GM12873 (cell line): ENCODE results near the gene PRCP.

ENCODE experiments used
- TF ChIP-seq, protein P1 (sequence below): IDR thresholded peaks from 2 replicates; pipeline ENCODE4 v1.5.1; 2012; ENCODE audit warnings: low read depth, mild to moderate bottlenecking, moderate library complexity, low read length, control low read depth; ENCODE audit not compliant: insufficient read depth; ENCODE audit errors: missing control alignments

PRCP gene

DNA sequence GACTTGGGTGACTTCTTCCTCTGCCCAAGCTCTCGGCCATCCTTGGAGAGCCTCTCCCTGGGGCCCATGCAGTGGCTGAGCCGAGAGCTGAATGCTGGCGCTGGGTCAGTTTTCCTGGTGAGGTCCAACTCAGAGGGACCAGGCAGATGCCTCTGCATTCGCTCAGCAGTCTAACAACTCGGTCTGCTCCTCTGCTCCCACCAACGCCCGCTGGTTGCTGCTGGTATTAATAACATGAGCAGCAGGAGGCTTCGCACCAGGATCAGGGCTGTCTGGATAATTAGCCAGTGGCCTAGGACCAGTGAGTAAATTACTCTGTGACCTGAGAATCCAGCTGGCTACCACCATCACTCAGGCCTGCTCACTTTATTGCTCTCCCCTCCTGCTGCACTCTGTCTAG is 88.9 kb downstream of the PRCP start:
- TF ChIP-seq, protein P1, sequence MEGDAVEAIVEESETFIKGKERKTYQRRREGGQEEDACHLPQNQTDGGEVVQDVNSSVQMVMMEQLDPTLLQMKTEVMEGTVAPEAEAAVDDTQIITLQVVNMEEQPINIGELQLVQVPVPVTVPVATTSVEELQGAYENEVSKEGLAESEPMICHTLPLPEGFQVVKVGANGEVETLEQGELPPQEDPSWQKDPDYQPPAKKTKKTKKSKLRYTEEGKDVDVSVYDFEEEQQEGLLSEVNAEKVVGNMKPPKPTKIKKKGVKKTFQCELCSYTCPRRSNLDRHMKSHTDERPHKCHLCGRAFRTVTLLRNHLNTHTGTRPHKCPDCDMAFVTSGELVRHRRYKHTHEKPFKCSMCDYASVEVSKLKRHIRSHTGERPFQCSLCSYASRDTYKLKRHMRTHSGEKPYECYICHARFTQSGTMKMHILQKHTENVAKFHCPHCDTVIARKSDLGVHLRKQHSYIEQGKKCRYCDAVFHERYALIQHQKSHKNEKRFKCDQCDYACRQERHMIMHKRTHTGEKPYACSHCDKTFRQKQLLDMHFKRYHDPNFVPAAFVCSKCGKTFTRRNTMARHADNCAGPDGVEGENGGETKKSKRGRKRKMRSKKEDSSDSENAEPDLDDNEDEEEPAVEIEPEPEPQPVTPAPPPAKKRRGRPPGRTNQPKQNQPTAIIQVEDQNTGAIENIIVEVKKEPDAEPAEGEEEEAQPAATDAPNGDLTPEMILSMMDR: no peak

- TF ChIP-seq, protein P1: no peak
Observed at GRCh38 chr11:82810738-82811137, 89.5 kb downstream of the PRCP start.

GRCh38 chr11:82810326-82810725 is 89.9 kb downstream of the PRCP start:
- TF ChIP-seq, protein P1: no peak

- TF ChIP-seq, protein P1: no peak
Observed at GRCh38 chr11:82807646-82808045, 92.6 kb downstream of the PRCP start.

DNA sequence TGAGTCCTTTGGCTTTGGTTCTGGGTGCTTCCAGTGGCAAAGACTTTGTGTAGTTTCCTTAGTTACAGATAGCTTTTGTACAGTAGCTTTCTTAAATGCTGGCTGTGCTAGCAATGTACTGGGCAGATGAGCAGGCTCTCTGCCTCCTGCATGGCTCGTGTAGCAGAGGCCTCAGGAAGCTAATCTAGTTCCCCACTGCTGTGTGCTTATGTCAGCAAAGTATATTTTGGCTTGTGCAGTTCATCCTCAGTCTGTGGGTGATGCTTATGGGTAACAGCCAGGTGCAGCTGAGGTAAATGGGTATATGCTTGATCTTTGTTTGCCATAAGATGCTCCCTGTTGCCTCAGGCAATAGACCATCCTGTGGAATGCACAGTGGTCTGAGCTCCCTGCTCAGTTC is 97.5 kb downstream of the PRCP start:
- TF ChIP-seq, protein P1: no peak

- TF ChIP-seq, protein P1: no peak
Observed at GRCh38 chr11:82796998-82797961, 103.0 kb downstream of the PRCP start.

DNA sequence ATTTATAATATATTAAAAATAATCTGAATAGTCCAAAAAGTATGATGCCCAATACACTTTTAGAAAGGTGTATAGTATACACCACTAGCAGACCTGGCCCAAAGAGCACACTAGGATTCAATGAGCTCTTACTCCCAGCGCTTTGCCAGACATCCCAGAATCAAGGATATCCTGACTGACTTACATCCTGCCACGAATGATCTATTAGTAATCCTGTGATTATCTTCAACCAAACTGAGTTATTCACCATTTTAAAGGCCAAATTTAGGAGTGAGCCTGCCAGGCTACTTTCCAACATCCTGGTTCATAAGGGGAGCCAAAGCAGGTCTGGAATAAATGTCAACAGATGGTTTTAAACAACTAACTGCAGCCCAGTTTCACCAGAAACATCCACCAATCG is 105.7 kb downstream of the PRCP start:
- TF ChIP-seq, protein P1: no peak
